H7 (cell line): ENCODE data around the gene ZBP1. TPM values are rescaled to one million over a fixed set of nuclear protein-coding genes. Genes with fewer than 3 reads are reported as not detected.

Experiments
- DNase-seq: peaks from one replicate; pipeline ENCODE4 v3.0.0; 2012
- H3K27me3 ChIP-seq: 2 replicates; pipeline ENCODE4 v1.6.0; 2011; ENCODE audit warnings: mild to moderate bottlenecking, low read length; ENCODE audit not compliant: control insufficient read depth, insufficient read depth
- H3K36me3 ChIP-seq: replicated peaks from 2 replicates; pipeline ENCODE4 v1.5.1; 2011; ENCODE audit warnings: low read length; ENCODE audit not compliant: control insufficient read depth, insufficient read depth
- H3K4me3 ChIP-seq: 2 replicates; pipeline ENCODE4 v1.5.1; 2011; ENCODE audit warnings: low read depth, mild to moderate bottlenecking, control low read depth, low read length, moderate library complexity; ENCODE audit not compliant: insufficient read depth
- total RNA-seq: library from RNA; depleted of rRNA; stranded (reverse); fragments of >200 nt; shearing (Covaris generic); gene quantifications from 2 replicates; pipeline ENCODE4 v1.2.3, GENCODE V29; 2014

Gene ZBP1
- total RNA-seq, 1 experiment from 2014 or later: not detected

DNA sequence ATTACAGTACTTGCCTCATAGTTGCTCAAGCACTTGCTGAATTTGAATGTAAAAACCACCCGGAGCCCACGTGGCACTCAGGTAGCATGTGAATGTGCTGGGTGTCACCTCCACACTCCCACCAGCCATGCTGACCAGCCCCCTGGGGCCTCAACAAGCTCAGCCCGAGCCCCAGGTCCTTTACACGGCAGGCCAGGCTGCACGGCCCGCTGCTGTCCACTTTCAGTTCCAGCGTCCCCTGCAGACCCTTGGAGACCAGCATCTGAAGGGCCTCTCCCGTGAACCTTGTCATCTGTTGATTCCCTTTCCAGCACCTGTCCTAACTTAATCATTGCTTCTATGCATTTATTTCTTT lies 33.3 kb upstream of the ZBP1 start:
- no peak overlapping the region for H3K4me3 ChIP-seq
- no peak for DNase-seq
- H3K27me3 ChIP-seq: no peaks in the 10 kb centered on the region
- H3K36me3 ChIP-seq: peaks cover 15% of the 10 kb centered on the region

DNA sequence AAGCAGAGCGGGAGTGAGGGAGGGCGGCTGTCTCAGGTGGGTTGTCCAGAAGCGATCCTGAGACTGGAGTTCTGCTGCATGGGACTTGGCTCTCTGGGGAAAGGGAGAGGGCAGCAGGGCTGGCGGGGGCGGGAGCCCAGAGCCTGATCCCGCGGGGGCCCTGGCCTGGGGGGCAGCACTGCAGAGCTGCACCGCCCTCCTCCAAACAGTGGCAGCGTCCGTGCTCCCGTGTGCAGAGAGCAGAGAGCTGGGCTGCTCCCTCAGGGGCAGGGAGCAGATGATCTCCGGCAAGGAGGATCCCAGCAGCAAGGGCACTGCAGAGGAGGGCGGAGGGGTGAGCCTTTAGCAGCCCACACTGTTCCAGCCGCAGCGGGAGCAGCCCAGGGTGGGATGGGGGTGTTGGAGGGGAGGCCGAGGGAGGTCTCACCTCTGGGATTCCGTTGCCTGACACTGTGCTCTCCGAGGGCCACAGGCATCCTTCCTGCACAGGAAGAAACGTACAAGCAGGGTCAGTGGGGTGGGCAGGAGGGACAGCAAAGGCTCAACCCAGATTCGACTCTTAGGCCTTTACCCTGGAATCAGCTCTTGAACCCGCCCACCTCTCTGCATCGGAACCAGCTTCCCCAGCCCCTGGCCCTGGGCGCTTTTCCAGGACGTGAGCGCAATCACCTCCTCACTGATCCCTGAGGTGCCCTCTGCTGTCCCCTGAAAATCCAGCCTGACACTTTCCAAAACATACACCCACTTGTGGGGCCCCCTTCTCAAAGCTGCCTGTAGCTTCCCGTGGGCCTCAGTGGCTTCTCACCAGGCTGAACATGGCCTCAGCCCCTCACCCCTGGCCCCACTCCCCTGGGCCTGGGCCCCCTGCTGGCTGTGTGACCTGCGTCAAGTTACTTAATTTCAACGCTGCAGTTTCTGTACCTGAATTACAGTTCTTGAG lies 32.6 kb upstream of the ZBP1 start:
- H3K4me3 ChIP-seq: no peak overlapping the region
- peaks cover 13% of the 10 kb centered on the region for H3K36me3 ChIP-seq
- DNase-seq: peak; percentile 61
- H3K27me3 ChIP-seq: no peaks in the 10 kb centered on the region

DNA sequence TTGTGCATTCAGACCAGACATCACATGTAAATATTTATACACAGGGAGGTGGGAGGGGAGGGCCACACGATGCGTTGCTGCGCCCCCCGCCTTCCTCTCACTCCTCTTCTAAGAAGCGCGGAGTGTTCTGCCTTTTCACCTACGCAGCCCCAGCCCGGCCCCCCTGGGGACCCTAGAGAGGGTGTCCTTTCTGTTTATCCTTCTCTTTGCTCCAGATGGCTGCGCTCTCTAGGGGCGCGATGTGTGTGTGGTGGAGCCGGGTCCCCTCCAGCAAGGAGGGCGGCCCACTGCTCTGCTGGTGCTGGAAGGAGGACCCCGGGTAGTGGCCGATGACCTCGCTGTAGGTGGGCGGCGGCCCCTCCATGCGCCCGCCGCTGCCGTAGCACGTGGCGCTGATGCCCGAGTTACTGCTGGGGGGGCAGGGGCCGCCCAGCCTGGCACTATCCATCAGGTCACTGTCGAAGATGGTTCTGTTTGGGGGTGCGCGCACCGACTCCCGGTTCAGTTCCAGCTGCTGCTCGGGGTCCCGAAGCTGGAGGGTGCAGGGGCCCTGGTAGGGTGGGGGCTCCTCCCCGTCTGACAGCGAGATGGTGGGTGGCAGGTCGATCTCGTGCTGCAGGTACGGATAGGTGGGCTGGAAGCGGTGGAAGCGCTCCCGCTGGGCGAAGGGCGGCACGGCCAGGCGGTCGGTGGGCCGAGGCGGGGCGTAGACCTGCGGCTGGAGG lies 31.8 kb upstream of the ZBP1 start:
- H3K27me3 ChIP-seq: no peaks in the 10 kb centered on the region
- DNase-seq: peak; percentile 48
- H3K36me3 ChIP-seq: peaks cover 9% of the 10 kb centered on the region
- H3K4me3 ChIP-seq: no peak overlapping the region

DNA sequence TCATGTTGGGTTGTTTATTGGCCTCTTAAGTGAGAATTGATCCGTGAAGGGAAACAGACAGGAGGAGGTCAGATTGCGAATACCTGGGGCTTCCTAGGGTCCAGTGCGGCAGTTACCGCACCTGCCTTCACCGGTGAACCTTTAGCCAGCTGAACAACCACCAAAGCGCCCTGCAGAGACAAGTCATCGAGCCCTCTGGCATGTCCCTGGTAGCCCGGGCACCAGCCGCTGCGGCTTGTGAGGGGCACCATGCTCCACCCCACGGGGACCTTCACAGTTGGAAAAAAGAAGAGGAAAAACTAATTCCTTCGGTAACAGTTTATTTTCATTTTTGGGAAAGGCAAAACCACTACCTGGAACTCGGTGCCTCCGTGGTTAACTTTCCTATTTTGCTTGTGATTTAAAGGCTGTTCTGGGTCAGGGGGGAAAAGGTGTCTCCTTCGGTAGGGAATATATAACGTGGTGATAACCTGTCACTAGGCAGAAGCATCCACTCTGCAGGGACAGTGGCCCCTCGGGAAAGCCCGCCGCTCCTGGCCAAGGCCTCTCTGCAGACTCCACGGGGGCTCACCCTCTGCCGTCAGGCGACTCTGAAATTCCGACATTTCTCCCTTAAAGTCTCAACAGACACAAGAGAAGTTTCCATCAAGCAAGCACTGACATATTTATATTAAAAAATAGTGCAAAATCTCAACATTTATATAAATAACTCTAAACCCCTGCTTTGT lies 30.7 kb upstream of the ZBP1 start:
- Histone ChIP-seq H3K27me3 (no peaks in the 10 kb centered on the region), H3K4me3 (no peak overlapping the region), H3K36me3 (peaks cover 8% of the 10 kb centered on the region)
- peak; percentile 42 for DNase-seq

DNA sequence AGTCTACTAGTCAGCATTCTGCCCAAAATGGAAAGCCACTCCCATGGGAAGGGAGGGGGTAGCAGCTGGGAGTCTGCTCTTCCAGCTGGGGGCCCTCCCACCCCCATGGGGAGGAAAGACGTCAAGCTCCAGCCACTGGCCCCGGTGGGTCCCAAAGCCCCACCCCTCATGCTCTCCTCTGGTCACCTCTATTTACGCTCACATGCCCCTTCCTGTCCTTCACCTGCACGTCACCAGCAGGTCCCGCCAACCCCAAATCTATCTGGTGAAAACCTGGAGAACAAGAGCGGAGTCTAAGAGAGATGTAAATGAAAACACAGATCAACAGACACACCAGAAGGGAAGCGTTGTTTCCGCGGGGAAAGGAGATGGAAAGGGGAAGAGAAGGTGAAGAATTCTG lies 30.0 kb upstream of the ZBP1 start:
- no peak for DNase-seq
- Histone ChIP-seq H3K36me3 (peaks cover 8% of the 10 kb centered on the region), H3K4me3 (no peak overlapping the region), H3K27me3 (no peaks in the 10 kb centered on the region)

DNA sequence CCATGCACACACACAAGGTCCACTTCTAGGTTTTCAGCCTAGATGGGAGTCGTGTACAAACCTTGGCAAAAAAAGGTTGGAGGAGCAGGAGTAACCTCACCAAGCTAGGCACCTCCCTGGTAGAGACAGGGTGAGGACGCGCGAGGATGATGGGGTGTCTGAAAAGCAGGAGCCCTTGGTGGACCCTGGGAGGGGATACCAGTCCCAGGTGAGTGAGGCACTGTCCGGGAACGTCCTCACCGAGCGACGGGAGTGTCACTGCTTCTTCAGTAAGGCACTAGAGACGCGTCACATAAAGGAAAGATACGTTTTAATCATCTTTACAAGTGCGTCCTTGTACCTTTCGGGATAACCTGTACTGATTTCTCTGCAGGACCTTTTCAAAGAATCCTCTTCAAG lies 29.4 kb upstream of the ZBP1 start:
- Histone ChIP-seq H3K27me3 (no peaks in the 10 kb centered on the region), H3K36me3 (peaks cover 8% of the 10 kb centered on the region), H3K4me3 (no peak overlapping the region)
- DNase-seq: no peak

DNA sequence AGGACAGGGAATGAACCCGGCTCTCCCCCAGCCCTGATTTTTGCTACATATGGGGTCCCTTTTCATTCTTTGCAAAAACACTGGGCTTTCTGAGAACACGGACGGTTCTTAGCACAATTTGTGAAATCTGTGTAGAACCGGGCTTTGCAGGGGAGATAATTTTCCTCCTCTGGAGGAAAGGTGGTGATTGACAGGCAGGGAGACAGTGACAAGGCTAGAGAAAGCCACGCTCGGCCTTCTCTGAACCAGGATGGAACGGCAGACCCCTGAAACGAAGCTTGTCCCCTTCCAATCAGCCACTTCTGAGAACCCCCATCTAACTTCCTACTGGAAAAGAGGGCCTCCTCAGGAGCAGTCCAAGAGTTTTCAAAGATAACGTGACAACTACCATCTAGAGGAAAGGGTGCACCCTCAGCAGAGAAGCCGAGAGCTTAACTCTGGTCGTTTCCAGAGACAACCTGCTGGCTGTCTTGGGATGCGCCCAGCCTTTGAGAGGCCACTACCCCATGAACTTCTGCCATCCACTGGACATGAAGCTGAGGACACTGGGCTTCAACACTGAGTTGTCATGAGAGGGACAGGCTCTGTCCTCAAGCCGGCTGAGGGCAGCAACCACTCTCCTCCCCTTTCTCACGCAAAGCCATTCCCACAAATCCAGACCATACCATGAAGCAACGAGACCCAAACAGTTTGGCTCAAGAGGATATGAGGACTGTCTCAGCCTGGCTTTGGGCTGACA lies 28.8 kb upstream of the ZBP1 start:
- H3K36me3 ChIP-seq: peaks cover 8% of the 10 kb centered on the region
- no peak for DNase-seq
- no peaks in the 10 kb centered on the region for H3K27me3 ChIP-seq
- H3K4me3 ChIP-seq: no peak overlapping the region

DNA sequence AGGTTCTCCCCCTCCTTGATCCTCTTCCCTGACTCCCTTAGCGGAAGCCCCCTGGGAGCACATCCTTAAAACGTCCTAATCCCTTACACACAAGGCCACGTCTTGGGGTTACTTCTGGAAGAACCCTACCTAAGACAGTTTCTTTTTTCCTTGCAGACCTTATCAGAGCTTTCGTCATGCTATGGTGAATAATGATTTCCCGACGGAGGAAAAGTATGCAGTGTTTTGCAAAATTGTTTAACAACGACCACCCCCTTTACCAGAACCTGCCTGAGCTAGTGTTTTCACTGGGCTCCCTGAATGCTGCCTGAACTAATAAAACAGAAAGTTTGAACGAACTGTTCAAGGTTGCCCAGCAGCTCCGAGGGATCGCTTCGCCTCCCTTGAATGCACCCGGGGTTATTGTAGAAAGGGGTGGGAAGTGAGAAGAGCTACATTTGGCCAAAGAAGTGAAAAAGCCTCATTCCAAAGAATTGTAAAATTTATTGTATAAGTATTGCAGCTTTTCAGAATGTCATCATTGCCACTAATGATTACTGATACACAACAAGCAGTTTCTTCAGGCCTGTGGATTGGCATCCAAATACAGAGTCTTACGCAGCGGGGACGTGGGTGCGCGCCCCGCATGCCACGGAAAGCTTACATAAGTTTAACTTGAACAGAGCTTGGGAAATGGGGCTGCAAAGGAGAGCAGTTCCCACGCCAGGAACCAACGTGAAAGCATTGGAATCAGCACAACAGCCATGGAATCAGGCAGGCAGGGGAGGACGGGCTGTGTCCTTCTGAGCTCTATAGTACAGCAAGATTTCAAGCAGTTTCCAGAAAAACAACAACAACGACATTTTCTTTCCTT lies 27.9 kb upstream of the ZBP1 start:
- H3K27me3 ChIP-seq: no peaks in the 10 kb centered on the region
- no peak for DNase-seq
- H3K36me3 ChIP-seq: peaks cover 7% of the 10 kb centered on the region
- no peak overlapping the region for H3K4me3 ChIP-seq

DNA sequence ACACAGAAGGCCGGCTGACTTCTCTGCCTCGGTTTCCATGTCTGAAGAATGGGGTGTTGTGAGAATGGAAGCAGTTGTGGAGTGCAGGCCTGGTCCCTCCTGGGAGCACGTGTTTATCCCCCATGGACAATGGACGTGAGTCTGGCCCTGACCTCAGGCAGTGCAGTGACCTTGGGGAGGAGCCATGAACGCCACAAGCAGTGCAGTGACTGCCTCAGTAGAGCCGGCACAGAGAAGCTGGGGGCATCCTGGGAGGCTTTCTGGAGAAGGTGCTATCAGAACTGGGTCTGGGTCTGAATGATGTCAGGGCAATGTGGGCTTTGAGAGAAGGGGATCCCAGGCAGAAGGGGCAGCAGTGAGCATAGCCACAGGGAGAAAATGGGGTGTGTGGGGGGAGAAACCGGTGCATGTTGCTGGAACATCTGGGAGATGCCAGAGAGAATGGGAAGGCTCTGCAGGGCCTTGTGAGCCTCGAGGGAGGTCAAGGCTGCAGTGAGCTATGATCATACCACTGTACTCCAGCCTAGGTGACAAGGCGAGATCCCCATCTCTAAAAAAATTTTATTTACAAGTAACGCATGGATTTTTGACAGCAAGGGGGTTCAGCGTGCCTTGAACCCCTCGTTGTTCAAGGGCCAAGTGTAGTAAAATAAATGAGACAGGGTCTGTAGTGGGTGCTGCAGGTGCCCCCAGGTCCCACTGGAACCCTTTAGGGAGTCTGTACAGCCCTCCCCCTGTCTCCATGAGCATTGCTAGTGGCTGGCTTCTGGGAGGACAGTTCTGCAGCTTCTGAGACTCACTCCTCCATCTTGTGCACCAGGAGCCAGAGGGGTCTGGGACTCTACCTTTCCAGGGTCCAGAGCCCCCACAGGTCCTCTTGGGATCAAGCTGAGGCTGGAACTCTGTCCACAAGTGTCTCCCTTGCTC lies 27.0 kb upstream of the ZBP1 start:
- Histone ChIP-seq H3K4me3 (no peak overlapping the region), H3K27me3 (no peaks in the 10 kb centered on the region), H3K36me3 (peaks cover 2% of the 10 kb centered on the region)
- no peak for DNase-seq

DNA sequence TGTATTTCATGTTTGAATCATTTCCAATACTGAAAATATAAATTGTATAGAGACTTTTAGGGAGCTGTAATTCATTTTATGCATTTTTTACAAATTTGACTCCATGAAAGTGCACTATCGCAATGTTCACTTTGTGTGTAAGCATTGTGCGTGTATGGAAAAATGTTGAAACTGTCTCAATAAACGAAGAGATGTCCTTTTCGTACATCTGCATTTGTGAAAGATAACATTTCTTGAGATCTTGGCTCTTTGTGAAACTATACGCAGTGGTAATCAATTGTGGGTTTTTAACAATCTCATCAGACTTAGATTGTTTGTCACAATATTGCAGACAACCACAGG lies 18.6 kb upstream of the ZBP1 start:
- Histone ChIP-seq H3K36me3 (no peaks in the 10 kb centered on the region), H3K4me3 (no peak overlapping the region), H3K27me3 (no peaks in the 10 kb centered on the region)
- no peak for DNase-seq

DNA sequence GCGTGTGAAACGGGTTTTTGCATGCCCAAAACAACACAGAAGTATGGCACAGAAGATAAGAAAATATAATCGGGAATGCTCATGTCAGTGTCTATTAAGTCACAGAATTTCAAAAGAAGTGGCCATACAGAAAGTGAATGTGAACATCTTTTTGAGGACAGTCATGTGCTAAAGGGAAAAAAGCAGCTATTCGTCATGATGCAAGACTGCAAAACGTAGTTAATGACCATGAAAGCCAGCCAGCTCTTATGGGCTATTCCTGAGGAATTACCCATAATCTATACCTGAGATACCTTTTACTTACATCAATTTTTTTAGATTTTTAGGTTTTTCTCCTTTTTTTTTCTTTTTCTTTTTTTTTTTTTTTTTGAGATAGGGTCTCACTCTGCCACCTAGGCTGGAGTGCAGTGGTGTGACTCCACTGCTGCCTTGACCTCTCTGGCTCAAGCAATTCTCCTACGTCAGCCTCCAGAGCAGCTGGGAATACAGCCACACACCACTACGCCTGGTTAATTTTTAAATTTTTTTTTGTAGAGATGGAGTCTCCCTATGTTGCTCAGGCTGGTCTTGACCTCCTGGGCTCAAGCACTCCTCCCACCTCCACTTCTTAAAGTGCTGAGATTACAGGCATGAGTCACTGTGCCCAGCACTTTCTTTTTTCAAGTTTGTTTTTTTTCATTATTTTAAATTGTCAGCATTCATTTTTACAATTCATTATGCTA lies 18.1 kb upstream of the ZBP1 start:
- Histone ChIP-seq H3K4me3 (no peak overlapping the region), H3K27me3 (no peaks in the 10 kb centered on the region), H3K36me3 (no peaks in the 10 kb centered on the region)
- DNase-seq: no peak

DNA sequence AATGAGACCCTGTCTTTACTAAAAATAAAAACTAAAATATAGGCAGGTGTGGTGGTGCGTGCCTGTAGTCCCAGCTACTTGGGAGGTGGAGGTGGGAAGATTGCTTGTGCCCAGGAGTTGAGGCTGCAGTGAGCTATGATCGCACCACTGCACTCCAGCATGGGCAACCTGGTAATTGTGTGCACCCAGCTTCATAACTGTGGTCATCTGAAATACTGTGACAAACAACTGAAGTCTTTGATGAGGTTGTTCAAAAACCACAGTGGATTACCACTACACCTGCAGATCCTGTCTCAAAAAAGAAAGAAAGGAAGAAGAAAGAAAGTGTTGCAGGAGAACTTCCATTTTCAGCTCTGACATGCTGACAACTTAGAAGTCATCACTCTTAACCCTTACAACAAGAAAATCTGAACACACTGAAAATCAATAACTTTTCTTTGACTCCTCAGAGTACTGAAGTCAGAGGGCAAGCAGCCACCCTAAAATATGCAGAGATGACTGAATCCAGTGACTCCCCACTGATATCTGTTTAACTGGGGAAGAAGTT lies 13.8 kb upstream of the ZBP1 start:
- no peaks in the 10 kb centered on the region for H3K27me3 ChIP-seq
- no peaks in the 10 kb centered on the region for H3K36me3 ChIP-seq
- no peak for DNase-seq
- H3K4me3 ChIP-seq: no peak overlapping the region
